ENCODE measurements around the gene FLVCR1.

GRCh38 chr1:212827171-212827776 lies 30.8 kb upstream of the FLVCR1 start:
- TF ChIP-seq ZNF311 (CRISPR knock-in tag; IDR thresholded peaks at IDR 0.05) (no peak), BACH1 (tag; IDR thresholded peaks at IDR 0.05) (no peak), POLR2A (conservative IDR thresholded peaks at IDR 0.05) (no peak), GTF3C2 (IDR thresholded peaks at IDR 0.05; ENCODE audit: borderline replicate concordance, extremely low read depth, insufficient read length) (no peak), PBX2 (CRISPR knock-in tag; IDR thresholded peaks at IDR 0.05; ENCODE audit: low read depth) (no peak), PBX2 (tag; conservative IDR thresholded peaks at IDR 0.05; ENCODE audit: low read depth) (no peak), ZNF561 (CRISPR knock-in tag; conservative IDR thresholded peaks at IDR 0.05) (no peak), ETV6 (IDR thresholded peaks at IDR 0.05; ENCODE audit: borderline replicate concordance in 1 of 2, low read depth in 2 of 2, low read length in 1 of 2) (no peak), ETV6 (CRISPR knock-in tag; IDR thresholded peaks at IDR 0.05; ENCODE audit: borderline replicate concordance) (no peak), CTCF (IDR thresholded peaks at IDR 0.05 in 2 of 3, conservative IDR thresholded peaks at IDR 0.05 in 1 of 3; ENCODE audit: insufficient read depth in 2 of 3, low read depth in 1 of 3, low read length in 3 of 3) (no peak), NFIX (CRISPR knock-in tag; IDR thresholded peaks at IDR 0.05; ENCODE audit: low read depth) (no peak)
